Activated T-cell treated with anti-CD3 and anti-CD28 coated beads for 48 hours (primary cell): ENCODE measurements around the gene ATXN7.

Source experiments
- DNase-seq: peaks from one replicate; pipeline ENCODE4 v3.0.0-alpha.2; 2020; ENCODE audit warnings: low read depth

The ATXN7 gene

GRCh38 chr3:64049832-64050231 lies 186.2 kb downstream of the ATXN7 start:
- no peak for DNase-seq
